T-helper 2 cell (primary cell): ENCODE data around the gene ANO2.

ENCODE experiments used
- DNase-seq, 5 experiments: peaks; one replicate each; pipeline versions ENCODE4 v3.0.0 to v3.0.0-alpha.2; 2012 to 2022

The ANO2 gene

DNA sequence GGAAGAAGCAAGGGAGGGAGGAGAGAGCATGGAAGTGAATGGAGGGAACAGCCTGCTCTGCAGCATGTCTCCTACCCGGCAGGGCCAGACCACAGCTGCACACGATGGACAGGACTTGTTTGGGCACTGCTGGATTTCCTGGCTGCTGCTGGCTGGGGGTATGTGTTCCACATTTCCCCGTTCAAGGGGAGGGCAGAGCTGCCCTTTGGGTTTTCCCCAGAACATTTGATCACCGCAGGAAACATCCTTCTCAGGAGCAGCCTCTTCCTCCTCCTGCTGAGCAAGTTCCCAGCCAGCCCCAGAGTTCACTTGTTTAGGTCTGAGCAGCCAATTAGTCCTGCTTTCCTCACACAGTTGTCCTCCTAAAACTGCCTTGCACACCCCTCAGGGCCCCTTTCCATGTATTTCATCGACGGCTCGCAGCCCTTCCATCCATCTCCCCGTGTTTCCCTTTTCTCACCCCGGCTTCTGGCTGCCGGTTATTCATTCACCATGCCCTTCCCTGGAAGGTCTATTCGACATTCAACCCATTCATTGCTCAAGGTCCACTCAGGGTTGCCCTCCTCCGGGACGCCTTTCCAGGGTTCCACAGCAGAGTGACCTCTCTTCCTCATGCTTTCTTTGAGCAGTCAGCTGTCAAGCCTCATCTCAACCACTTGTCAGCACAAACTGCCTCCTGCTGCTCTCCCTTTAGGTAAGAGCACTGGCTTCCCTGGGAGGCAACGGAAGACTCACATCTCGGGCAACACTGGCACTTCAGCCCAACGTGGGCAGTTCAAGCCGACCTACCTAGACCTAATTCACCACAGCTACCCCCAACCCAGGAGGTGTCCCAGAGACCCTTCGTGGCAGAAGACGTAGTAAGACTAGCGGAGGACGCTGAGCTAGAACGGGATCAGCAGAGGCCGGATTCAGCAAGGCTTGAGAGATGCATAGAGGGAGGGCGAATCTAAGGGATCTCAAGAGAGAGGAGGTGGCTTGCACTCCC is 20.1 kb upstream of the ANO2 start:
- no peak for DNase-seq

DNA sequence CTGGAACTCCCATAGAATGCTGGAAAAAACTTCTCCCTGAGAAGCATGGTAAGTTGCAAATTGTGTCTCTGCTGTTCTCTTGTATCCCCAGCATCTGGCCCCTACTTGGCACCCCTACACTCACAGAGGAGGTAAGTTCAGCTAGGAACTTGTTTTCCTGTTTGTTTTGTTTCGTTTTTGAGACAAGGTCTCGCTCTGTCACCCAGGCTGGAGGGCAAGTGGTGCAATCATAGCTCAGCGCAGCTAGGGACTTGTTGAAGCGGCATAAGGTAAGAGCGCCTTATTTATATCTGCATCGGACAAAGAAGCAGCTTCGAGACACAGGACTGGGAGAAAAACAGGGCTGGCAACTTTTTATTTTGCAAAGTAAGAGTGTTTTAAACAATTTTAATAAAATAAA is 18.5 kb upstream of the ANO2 start:
- DNase-seq: no peak

GRCh38 chr12:5960783-5961182 is 15.7 kb upstream of the ANO2 start:
- DNase-seq: no peak

DNA sequence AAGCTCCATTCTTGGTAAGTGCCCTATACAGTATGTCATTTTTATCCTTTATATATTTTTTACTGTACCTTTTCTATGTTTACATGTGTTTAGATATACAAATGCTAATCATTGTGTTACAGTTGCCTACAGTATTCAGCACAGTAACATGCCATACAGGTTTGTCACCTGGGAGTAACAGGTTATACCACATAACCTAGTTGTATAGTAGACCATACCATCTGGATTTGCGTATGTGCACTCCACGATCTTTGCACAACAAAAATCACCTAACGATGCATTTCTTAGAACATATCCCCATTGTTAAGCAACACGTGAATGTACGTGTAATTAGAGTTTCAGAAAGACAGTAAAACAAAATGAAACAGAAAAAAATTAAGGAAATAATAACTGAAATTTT is 11.9 kb upstream of the ANO2 start:
- no peak for DNase-seq

- no peak for DNase-seq
These were observed 9.6 kb upstream of the ANO2 start for GRCh38 chr12:5954661-5955060.

DNA sequence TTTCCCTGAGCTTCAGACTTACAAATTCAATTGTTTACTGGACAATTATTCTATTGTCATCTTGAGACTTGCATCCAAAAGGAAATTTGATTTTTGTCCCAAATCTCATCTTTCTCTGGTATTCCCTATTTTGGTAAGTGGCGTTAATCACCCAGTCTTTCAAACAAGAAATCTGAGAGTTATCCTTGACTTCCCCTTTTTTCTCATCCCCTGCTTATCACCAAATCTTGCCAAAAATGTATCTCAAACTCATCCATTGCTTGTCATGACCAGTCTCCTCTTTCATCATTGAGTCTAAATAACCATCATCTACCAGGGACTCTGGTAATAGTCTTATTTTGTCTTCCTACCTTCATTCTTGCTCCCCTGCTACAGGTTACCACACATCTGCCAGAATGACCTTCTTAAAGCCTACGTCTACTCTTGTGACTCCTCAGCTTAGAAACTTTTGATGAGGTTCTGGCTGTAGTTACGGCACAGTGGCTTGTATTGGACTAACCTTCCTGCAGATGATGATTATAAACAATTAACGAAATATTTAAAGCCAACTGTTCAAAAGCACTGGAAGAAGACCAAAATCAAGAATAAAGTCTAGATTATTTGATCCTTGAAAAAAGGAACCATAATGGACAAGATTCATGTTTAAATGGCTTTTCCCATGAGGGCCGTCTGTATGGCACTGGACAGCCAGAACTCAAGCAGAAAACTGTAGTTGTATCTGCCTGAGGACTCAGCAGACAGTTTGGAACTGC is 9.0 kb upstream of the ANO2 start:
- no peak for DNase-seq

DNA sequence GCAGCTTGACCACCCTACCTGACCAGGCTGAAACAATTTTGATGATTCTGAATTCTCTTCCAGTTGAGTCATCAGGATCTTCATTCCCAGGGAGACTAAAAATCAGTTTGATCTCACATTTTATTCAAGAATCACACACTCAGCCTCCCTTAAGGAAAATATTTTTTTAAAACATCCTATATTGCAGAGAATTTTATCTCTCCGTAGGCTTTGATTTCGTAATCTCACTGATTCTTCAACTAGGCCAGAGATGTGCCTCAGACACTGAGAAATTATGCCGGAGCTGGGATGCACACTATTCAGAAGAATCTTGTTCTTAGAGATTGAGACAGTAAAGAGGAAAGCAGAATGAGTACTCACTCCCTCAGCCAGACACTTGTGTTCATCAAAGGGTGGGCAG is 7.0 kb upstream of the ANO2 start:
- no peak for DNase-seq

DNA sequence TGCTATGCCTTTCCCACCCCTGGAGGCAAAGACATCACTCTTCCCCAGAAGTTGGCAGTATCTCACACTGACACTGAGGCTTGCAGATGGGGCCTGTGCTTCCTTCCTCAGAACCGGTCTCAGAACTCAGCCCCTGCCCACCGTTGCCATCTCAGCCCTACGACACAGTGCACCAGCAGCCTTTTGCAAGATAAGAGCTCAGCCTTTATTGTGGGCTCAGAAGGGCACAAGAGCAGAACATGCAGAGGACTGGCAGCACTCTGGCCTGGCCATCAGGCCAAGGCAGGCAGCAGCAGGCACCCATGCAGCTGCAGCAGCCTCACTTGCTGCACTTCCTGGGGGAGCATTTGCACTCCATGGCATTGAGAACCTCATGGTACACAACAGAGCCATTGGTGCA is 3.6 kb upstream of the ANO2 start:
- no peak for DNase-seq

DNA sequence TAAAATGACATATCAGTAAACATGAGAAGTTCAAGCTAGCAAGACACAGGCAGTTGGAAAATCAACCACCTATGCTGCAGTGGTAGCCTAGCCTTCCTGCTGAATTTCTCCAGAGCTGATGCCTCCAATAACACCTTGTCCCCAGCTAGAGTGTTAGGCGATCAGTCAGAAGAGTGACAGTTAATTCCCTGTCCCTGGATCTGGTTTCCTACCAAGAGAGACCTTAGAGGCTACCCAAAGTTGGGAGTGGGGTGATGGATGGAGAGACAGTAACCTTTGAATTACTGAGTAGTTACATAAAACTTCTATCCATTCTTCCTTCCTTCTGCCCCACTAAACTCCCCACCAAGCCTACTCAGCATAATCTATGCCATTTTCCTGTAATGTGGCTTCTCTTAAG is 1.9 kb upstream of the ANO2 start:
- no peak for DNase-seq

DNA sequence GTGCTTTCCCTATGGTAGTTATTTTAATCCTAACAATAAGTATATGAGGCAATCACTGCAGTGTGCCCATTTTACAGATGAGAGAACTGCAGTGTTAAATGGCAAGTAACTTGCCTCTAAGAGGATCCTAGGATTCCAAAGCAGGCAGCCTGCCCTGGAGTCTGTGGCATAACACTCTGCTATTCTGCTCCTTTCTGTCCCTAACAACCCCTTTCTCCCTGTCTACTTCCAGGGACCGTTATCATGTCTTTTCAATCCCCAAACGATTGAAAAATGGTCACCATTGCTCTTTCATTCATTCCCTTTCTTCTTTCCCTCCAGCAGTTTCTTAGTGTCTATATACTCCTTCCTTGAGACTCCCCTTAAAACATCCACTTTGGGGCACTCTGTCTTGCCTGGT is 1.3 kb upstream of the ANO2 start:
- DNase-seq: no peak

DNA sequence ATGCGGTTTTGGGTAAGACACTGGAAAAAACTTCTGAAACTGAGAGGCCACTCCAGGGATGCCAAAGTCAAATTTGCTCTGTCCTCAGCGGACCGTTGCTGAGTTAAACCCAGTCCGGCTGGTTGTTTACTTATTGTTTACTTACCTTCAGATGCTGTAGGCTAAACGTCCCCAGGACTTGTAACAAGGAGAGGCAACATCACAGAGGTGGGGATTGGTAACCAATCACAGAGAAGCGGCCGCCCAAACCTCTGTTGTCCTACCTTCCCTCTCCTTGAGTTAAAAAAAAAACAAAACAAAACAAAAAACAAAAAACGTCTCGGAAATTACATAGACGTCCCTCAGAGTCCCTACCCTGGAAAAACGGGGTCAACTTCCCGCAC is 380 bp downstream of the ANO2 start:
- no peak for DNase-seq

GRCh38 chr12:5944053-5944452 is 1.0 kb downstream of the ANO2 start:
- DNase-seq: no peak

- DNase-seq: no peak
These were observed 3.2 kb downstream of the ANO2 start for GRCh38 chr12:5941907-5942306.

GRCh38 chr12:5927732-5928516 is 17.1 kb downstream of the ANO2 start:
- DNase-seq: no peak

DNA sequence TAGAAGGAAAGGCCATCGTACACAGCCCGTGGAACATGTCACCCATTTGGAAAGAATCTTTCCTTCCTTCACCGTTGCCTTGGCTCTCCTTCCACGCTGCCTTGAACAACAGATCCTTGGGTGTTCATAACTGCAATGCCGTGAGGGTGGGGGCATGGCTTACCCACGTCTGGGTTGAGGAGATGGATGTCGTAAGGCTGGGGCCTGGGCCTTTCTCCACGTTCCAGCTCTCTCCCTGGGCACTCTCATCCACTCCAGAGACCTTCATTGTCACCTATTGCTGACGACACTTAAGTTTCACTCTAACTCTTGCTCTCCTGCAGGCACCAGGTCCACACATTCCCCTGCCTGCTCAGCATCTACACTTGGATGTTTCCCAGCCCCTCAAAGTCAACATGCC is 19.4 kb downstream of the ANO2 start:
- no peak for DNase-seq

GRCh38 chr12:5924342-5924741 is 20.7 kb downstream of the ANO2 start:
- DNase-seq: no peak

DNA sequence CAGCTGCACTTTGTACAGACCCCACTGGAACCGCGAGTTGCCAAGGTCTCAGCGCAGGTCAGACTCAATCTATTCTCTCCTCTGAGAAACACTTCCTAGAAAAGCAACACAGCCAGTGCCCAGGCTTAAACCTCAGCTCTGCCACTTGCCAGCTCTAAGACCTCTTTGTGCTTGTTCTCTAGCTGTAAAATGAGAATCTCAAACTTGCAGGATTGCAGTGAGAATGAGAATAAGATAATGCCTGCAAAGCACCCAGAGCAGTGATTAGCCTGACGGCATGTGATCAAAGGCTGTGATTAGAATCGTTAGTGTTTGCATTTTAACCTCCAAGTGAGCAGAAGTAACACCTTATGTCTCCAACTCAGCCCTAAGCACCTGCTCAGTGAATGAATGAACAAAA is 21.3 kb downstream of the ANO2 start:
- DNase-seq: no peak

DNA sequence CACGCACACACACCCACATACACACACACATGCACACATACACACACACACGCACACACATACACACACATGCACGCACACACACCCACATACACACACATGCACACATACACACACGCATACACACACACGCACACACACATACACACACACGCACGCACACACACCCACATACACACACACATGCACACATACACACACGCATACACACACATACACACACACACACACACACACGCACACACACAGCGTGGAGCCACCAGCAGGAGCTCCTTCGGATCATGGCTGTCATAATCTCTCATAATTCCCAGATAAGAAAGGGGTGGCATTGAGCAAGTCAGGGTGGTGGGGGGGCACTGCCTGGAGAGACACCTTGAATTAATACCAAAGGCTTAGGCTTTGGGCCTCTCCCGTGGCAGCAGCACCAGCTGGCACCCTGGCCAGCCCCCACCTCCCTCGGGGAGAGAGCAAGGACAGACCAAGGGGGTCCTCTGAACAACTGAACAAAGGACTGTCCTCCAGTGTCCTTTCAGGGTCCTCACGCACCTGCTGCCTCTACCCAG is 21.9 kb downstream of the ANO2 start:
- no peak for DNase-seq

DNA sequence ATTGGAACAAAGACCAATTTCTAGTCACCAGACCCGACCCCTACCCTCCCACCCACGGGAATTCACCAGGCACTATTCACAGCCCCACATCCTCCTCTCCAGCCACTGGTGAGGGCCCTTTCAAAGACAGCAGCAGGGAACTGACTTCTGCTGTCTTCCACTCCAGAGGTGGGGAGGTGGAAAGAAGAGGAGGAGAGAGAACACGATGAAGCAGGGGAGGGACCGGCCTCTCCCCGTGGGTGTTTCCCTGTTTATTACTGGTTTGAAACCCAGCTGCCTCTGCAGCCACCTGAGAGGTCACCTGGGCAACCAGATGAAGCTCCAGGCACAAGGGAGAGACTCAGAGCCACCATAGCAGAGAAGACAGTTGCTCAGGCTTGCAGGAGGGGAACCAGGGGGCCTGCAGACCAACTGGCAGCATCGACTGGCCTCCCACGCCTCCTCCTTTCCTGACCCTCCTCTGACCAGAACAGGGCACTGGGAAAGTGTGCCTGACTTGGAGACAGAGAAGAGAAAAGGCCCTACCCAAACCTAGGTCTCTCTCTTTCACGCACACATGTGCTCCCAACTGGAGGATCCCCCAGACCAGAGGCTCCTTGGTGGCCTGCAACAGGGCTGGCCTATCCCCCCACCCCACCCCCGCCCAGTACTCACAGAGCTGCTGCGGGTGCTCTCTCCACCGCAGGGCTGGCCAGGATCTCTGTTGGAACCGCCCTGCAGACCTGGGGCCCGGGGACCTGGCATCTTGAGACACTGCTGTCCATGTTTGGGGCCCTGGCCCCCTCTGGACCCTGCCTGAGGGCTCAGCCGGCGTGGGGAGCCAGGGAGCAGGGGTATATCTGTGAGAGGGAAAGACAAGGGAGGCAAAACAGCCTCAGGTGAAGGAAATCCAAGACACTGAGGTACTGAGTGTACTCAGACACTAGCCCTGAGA is 22.8 kb downstream of the ANO2 start:
- no peak for DNase-seq

DNA sequence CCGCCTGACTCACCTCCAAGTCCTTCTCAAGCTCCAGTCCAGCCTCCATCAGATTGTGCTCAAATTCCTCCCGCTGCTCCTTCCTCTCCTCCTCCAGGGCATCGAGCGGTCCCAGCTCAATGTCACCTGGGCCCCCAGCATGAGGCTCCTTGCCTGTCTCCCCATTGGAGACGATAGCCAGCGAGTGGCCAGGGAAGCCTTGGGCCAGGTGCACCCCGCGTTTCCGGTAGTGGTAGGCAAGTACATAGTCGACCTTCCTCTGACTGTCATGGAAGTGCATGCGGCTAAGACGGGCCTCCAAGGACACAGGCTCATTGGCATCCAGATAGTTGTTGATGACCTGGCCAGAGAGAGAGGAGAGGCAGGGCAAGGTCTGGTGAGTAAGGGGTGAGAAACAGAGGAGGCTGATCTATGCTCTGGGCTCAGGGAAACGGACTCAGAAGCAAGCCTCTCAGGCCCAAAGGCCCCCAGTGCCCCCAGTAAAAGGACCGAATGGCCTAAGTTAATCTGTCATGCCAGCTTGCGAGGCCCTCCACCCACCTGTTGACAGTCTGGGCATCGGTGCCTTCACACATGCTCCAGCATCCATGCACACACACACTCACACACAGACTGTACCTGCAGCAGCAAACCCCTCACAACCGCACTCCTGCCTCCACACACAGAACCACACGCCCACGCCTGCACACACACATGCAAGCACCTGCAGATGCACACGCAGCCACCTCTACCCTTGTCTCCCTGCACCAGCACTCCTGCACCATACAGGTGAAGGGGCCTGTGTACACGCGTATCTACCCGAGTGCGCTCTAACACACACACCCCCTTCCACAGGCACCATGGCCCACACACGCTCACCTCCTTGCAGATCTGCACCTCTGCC is 23.8 kb downstream of the ANO2 start:
- no peak for DNase-seq

DNA sequence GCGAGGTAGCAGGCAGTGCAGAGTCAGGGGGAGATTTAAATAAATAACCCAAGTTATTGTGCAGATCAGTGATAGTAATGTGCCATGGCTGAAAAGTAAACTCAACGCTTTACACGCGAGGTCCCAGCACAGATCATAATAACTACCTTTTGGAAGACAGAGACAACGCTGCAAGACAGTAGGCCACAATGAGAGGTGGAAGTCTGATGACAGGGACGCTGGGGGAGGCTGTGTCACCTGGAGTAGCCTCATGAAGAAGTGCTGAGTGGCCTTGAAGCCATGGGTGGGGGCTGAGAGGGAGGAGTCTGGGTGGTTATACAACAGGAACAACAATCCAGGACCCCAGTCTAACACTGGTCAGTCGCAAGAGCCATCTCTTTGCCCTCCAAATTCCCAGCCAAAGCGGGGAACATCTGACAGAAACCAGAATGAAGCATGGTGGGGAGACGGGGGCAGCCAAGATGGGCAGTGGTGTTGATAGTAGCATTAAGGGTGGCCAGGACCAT is 28.2 kb downstream of the ANO2 start:
- DNase-seq: no peak
